Spleen (tissue), 11 donors: ENCODE results near the gene C16orf82. TPM values are rescaled to one million over a fixed set of nuclear protein-coding genes. Genes with fewer than 3 reads are reported as not detected.

ENCODE experiments used
- DNase-seq: peaks from one replicate; pipeline ENCODE4 v3.0.0-alpha.2; 2020
- H3K27ac ChIP-seq, 8 donors: fragments of 200-600 bp; sonication (generic) in 7 of 8; 1 replicate in 4 of 8; 2 replicates in 4 of 8; pipeline versions ENCODE4 v1.5.0 to v1.8.0; 2016 to 2021; ENCODE audit warnings: inconsistent platforms in 4 of 8, mild to moderate bottlenecking in 4 of 8, moderate library complexity in 1 of 8
- H3K27me3 ChIP-seq, 7 donors: fragments of 200-600 bp; sonication (generic) in 6 of 7; replicated peaks in 1 of 7; 1 replicate in 4 of 7; 2 replicates in 3 of 7; pipeline versions ENCODE4 v1.5.0 to v1.8.0; 2016 to 2021; ENCODE audit warnings: inconsistent platforms in 3 of 7, mild to moderate bottlenecking in 1 of 7
- H3K36me3 ChIP-seq, 6 donors: fragments of 200-600 bp; sonication (generic) in 5 of 6; 1 replicate in 4 of 6; 2 replicates in 2 of 6; pipeline versions ENCODE4 v1.5.0 to v1.8.0; 2016 to 2021; ENCODE audit warnings: inconsistent platforms in 2 of 6
- H3K4me1 ChIP-seq, 6 donors: fragments of 200-600 bp; sonication (generic) in 5 of 6; 1 replicate in 3 of 6; 2 replicates in 3 of 6; pipeline versions ENCODE4 v1.5.0 to v1.8.0; 2016 to 2021; ENCODE audit warnings: inconsistent platforms in 3 of 6
- H3K4me3 ChIP-seq, 8 donors: fragments of 200-600 bp; sonication (generic) in 7 of 8; 1 replicate in 4 of 8; 2 replicates in 4 of 8; pipeline versions ENCODE4 v1.5.0 to v1.8.0; 2016 to 2021; ENCODE audit warnings: inconsistent platforms in 4 of 8, mild to moderate bottlenecking in 4 of 8, moderate library complexity in 2 of 8
- H3K9me3 ChIP-seq, 8 donors: fragments of 200-600 bp; sonication (generic) in 7 of 8; 1 replicate in 4 of 8; 2 replicates in 4 of 8; pipeline versions ENCODE4 v1.5.0 to v1.8.0; 2016 to 2021; ENCODE audit warnings: inconsistent platforms in 4 of 8
- CTCF ChIP-seq, 11 experiments: fragments of 200-600 bp in 7 of 11; fragments of 450-650 bp in 4 of 11; sonication (generic) in 4 of 11; IDR thresholded peaks in 8 of 11; conservative IDR thresholded peaks in 3 of 11; 1 replicate in 7 of 11; 2 replicates in 4 of 11; pipeline versions ENCODE4 v1.4.0 to v1.8.0; 2016 to 2021; ENCODE audit warnings: antibody characterized with exemption in 11 of 11, inconsistent platforms in 4 of 11, mild to moderate bottlenecking in 1 of 11
- POLR2A ChIP-seq, 3 donors: fragments of 450-650 bp; IDR thresholded peaks; one replicate each; pipeline ENCODE4 v1.5.1; 2017; ENCODE audit warnings: antibody characterized with exemption in 3 of 3, mild to moderate bottlenecking in 1 of 3
- POLR2AphosphoS5 ChIP-seq, 3 donors: sonication (generic); formaldehyde crosslinking; IDR thresholded peaks; one replicate each; pipeline ENCODE4 v1.5.1; 2017; ENCODE audit warnings: antibody characterized with exemption in 3 of 3
- WGBS, 5 donors: extraction: QIAGEN DNeasy Blood & Tissue Kit in 3 of 5; methylation state at CpG; one replicate each; pipeline versions ENCODE4 v1.1.5 to v1.1.7; 2013 to 2018; 5-methylcytosine and 5-hydroxymethylcytosine counted together
- intact Hi-C: fragments of 100-400 bp; cut with DNase I; formaldehyde crosslinking; loops from one replicate; pipeline ENCODE4 v1.15.0; 2023; ENCODE audit warnings: low total_unique reads
- polyA plus RNA-seq, 3 donors: library from polyadenylated mRNA; stranded (reverse); fragments of 200-250 nt; gene quantifications; one replicate each; pipeline ENCODE4 v1.2.1, GENCODE V29; 2013
- total RNA-seq, 7 donors: library from RNA; depleted of rRNA in 3 of 7; stranded (reverse); fragments of >200 nt in 3 of 7; fragmentation: NEBNext Ultra II Directional in 4 of 7; extraction: Animal tissue kit (Norgen Biotek cat#: 25700) in 4 of 7; gene quantifications; one replicate each; pipeline versions ENCODE4 v1.1.0 to v1.2.1, GENCODE V29; 2016 to 2021
- donor health status: healthy with polysubstance abuse.
- donor health status: DM: no; HTN: no; CAD: no; lungs with moderate emphysema.
- donor health status: DM: no; HTN: no; CAD: no.
- donor health status: Bipolar disorder and iron deficiency.
- donor health status: healthy.
- donor health status: DM: no; HTN: no; CAD: no.
- donor health status: DM: yes; HTN: yes; CAD: no.

Gene C16orf82
- total and polyA plus RNA-seq, 10 donors, result not detected

- H3K27me3 ChIP-seq, result no peaks in the 10 kb centered on the region
- peaks cover 0 to 33% (median 23%) of the 10 kb centered on the region in 8 donors for H3K9me3 ChIP-seq
- H3K4me3 ChIP-seq, result no peak overlapping the region
- TF ChIP-seq POLR2A (IDR thresholded peaks at IDR 0.05) (no peak), CTCF (IDR thresholded peaks at IDR 0.05 in 8 of 11, conservative IDR thresholded peaks at IDR 0.05 in 3 of 11) (no peak), POLR2AphosphoS5 (IDR thresholded peaks at IDR 0.05) (no peak)
- no peaks in the 10 kb centered on the region for H3K36me3 ChIP-seq
- peaks cover 0 to 11% (median 5%) of the 10 kb centered on the region in 6 donors for H3K4me1 ChIP-seq
- no peak for DNase-seq
- 25 to 41% (median 32%) methylated on average over 5 of the region's 5 CpGs for WGBS, 5 donors
- H3K27ac ChIP-seq, result no peak overlapping the region
- intact Hi-C loops, result no loop called here
Measured at GRCh38 chr16:27118526-27118925, 51.8 kb downstream of the C16orf82 start.

Other genes with a start within 250 kb of the C16orf82 start
- 10 to 100 TPM in 3 of 7 donors, 1 to 10 TPM in 4; 8.3 to 14.7 (median 9.8) TPM for gene KDM8, start 136.6 kb downstream of the C16orf82 start, total RNA-seq
- 10 to 100 TPM in 1 of 3 donors, 1 to 10 TPM in 2; 5.2 to 10.6 (median 7.4) TPM for gene KDM8, start 136.6 kb downstream of the C16orf82 start, polyA plus RNA-seq
- 10 to 100 TPM; 18.4 to 41.4 (median 31.7) TPM for gene NSMCE1, start 201.8 kb downstream of the C16orf82 start, total RNA-seq
- 10 to 100 TPM; 37.9 to 79.0 (median 41.4) TPM for gene NSMCE1, start 201.8 kb downstream of the C16orf82 start, polyA plus RNA-seq
- gene IL4R, start 247.0 kb downstream of the C16orf82 start, total RNA-seq, result 100 to 1,000 TPM in 6 of 7 donors, 10 to 100 TPM in 1; 78.0 to 319 (median 215) TPM
- gene IL4R, start 247.0 kb downstream of the C16orf82 start, polyA plus RNA-seq, result 10 to 100 TPM; 39.3 to 55.5 (median 48.9) TPM